Progenitor cell of endocrine pancreas (in vitro differentiated cells): ENCODE results near the gene TNRC6C. TPM values are rescaled to one million over a fixed set of nuclear protein-coding genes. Genes with fewer than 3 reads are reported as not detected.

Experiments
- DNase-seq: peaks from one replicate; pipeline ENCODE4 v3.0.0; 2021; ENCODE audit warnings: low spot score; ENCODE audit not compliant: unreplicated experiment
- H3K27ac Mint-ChIP-seq: 2 replicates; pipeline ENCODE4 v1.8.0; 2021; ENCODE audit warnings: mild to moderate bottlenecking, moderate library complexity, mixed read lengths
- H3K27me3 Mint-ChIP-seq: 2 replicates; pipeline ENCODE4 v1.8.0; 2021; ENCODE audit warnings: mixed read lengths
- H3K36me3 Mint-ChIP-seq: 2 replicates; pipeline ENCODE4 v1.8.0; 2022; ENCODE audit warnings: mixed read lengths; ENCODE audit not compliant: insufficient read depth
- H3K4me1 Mint-ChIP-seq: 2 replicates; pipeline ENCODE4 v1.8.0; 2021; ENCODE audit warnings: low read depth, mixed read lengths
- H3K4me3 Mint-ChIP-seq: 2 replicates; pipeline ENCODE4 v1.8.0; 2021; ENCODE audit warnings: low read depth, mild to moderate bottlenecking, moderate library complexity, mixed read lengths
- H3K9me3 Mint-ChIP-seq: 2 replicates; pipeline ENCODE4 v1.8.0; 2021; ENCODE audit warnings: low read depth, mixed read lengths
- total RNA-seq: library from RNA; stranded (reverse); gene quantifications from 2 replicates; pipeline ENCODE4 v1.2.1, GENCODE V29; 2021
- TF ChIP-seq, protein P1 (sequence below): fragments of 200-600 bp; sonication (generic); IDR thresholded peaks from one replicate; pipeline ENCODE4 v1.5.0; 2021; ENCODE audit warnings: antibody characterized with exemption, mild to moderate bottlenecking; ENCODE audit not compliant: unreplicated experiment

Gene TNRC6C
- total RNA-seq, 1 donor from 2014 or later: 38.3 TPM

- no peaks in the 10 kb centered on the region for H3K9me3 Mint-ChIP-seq
- H3K27me3 Mint-ChIP-seq: no peaks in the 10 kb centered on the region
- no peaks in the 10 kb centered on the region for H3K4me1 Mint-ChIP-seq
- H3K27ac Mint-ChIP-seq: no peak overlapping the region
- H3K4me3 Mint-ChIP-seq: no peak overlapping the region
- peaks cover 1% of the 10 kb centered on the region for H3K36me3 Mint-ChIP-seq
- TF ChIP-seq, protein P1, sequence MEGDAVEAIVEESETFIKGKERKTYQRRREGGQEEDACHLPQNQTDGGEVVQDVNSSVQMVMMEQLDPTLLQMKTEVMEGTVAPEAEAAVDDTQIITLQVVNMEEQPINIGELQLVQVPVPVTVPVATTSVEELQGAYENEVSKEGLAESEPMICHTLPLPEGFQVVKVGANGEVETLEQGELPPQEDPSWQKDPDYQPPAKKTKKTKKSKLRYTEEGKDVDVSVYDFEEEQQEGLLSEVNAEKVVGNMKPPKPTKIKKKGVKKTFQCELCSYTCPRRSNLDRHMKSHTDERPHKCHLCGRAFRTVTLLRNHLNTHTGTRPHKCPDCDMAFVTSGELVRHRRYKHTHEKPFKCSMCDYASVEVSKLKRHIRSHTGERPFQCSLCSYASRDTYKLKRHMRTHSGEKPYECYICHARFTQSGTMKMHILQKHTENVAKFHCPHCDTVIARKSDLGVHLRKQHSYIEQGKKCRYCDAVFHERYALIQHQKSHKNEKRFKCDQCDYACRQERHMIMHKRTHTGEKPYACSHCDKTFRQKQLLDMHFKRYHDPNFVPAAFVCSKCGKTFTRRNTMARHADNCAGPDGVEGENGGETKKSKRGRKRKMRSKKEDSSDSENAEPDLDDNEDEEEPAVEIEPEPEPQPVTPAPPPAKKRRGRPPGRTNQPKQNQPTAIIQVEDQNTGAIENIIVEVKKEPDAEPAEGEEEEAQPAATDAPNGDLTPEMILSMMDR: no peak
- DNase-seq: no peak
Measured at GRCh38 chr17:78057113-78057740, 98.7 kb downstream of the TNRC6C start.

GRCh38 chr17:78058001-78058400 lies 99.5 kb downstream of the TNRC6C start:
- H3K36me3 Mint-ChIP-seq: peaks cover 1% of the 10 kb centered on the region
- DNase-seq: no peak
- no peaks in the 10 kb centered on the region for H3K27me3 Mint-ChIP-seq
- no peak overlapping the region for H3K4me3 Mint-ChIP-seq
- TF ChIP-seq, protein P1: no peak
- H3K4me1 Mint-ChIP-seq: no peaks in the 10 kb centered on the region
- no peaks in the 10 kb centered on the region for H3K9me3 Mint-ChIP-seq
- H3K27ac Mint-ChIP-seq: peak overlapping the region; percentile 6

DNA sequence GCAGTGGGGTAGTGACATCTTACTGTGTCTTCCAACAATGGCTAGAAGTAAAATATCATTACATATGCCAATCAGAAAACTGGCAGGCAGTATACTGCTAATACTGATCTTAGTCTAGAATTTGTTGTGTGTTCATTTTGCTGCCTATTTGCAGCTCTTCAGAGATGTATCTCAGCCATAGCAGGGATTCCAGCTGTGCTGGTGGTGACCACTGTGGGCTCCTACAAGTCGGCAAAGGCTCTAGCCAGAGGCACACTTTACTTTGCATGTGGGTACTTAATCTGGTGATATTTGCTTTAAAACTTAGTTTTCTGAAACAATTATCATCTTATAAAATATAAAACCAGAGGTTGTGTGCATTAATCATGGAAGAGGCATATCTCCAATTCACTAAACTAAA lies 100.1 kb downstream of the TNRC6C start:
- Mint-ChIP-seq H3K27me3 (no peaks in the 10 kb centered on the region), H3K4me3 (no peak overlapping the region), H3K9me3 (no peaks in the 10 kb centered on the region), H3K36me3 (peaks cover 1% of the 10 kb centered on the region), H3K4me1 (no peaks in the 10 kb centered on the region), H3K27ac (no peak overlapping the region)
- TF ChIP-seq, protein P1: no peak
- DNase-seq: no peak

DNA sequence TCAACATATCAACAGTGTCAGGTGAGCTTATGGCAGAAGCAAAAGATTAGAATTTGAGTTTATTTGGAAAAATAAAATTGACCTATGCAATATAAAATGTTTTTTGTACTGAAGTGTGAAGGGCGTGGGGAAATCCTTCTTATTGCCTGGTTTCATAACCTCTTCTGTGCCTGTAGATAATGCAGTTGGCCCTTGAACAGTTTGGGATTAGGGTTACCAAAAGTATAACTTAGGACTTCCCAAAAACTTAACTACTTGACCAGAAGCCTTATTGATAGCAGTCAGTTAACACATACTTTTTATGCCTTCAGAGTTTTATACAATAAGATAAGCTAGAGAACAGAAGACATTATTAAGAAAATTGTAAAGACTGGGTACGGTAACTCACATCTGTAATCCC lies 104.1 kb downstream of the TNRC6C start:
- Mint-ChIP-seq H3K27ac (no peak overlapping the region), H3K4me1 (no peaks in the 10 kb centered on the region), H3K27me3 (no peaks in the 10 kb centered on the region), H3K9me3 (no peaks in the 10 kb centered on the region), H3K4me3 (no peak overlapping the region), H3K36me3 (peaks cover 1% of the 10 kb centered on the region)
- no peak for DNase-seq
- TF ChIP-seq, protein P1: no peak

GRCh38 chr17:78063489-78063888 lies 105.0 kb downstream of the TNRC6C start:
- no peak for DNase-seq
- H3K9me3 Mint-ChIP-seq: no peaks in the 10 kb centered on the region
- H3K27me3 Mint-ChIP-seq: no peaks in the 10 kb centered on the region
- H3K36me3 Mint-ChIP-seq: peaks cover 3% of the 10 kb centered on the region
- H3K27ac Mint-ChIP-seq: no peak overlapping the region
- TF ChIP-seq, protein P1: no peak
- H3K4me3 Mint-ChIP-seq: no peak overlapping the region
- no peaks in the 10 kb centered on the region for H3K4me1 Mint-ChIP-seq
